HCT116 (cell line): Measurements from ENCODE around the gene SLC25A13. TPM values are rescaled to one million over a fixed set of nuclear protein-coding genes. Genes with fewer than 3 reads are reported as not detected.

ENCODE experiments used
- ATAC-seq: fragments of 200-7000 bp; cut with Tn5 transposase; 2 replicates; pipeline ENCODE4 v1.9.1; 2020; ENCODE audit warnings: mild to moderate bottlenecking, moderate library complexity
- BruUV-seq: library from RNA; stranded (reverse); fragments of 400-500 nt; replicated peaks from 2 replicates; lab custom pipeline; 2021; lab: Mats Ljungman, UMichigan
- CTCF ChIA-PET: fragments of 300-600 bp; sonication (Branson Sonifier 250); formaldehyde crosslinking; loops from one replicate; lab custom pipeline; 2021; ENCODE audit warnings: antibody characterized with exemption; lab: Charles Lee
- POLR2A ChIA-PET: fragments of 300-600, 350-600 bp; sonication (Branson Sonifier 250); formaldehyde crosslinking; loops from one replicate; lab custom pipeline; 2021; ENCODE audit warnings: antibody characterized with exemption; lab: Charles Lee
- RAD21 ChIA-PET, 2 experiments: fragments of 300-600 bp; sonication (Branson Sonifier 250); formaldehyde crosslinking; loops; one replicate each; lab custom pipeline; 2023; ENCODE audit warnings: low total read pairs in 2 of 2; ENCODE audit not compliant: uncharacterized antibody in 2 of 2, unreplicated experiment in 2 of 2, low non-redundant PET in 1 of 2; lab: Charles Lee
- DNase-seq: peaks from one replicate; pipeline ENCODE4 v3.0.0-alpha.2; 2010; ENCODE audit warnings: low read depth, low spot score
- H2AFZ ChIP-seq: fragments of 200-600 bp; shearing (Covaris generic), sonication (generic); 2 replicates; pipeline ENCODE4 v1.6.1; 2017; ENCODE audit warnings: low read depth, mixed run types, mixed read lengths, antibody characterized with exemption, low read length; ENCODE audit not compliant: poor library complexity, severe bottlenecking
- H3K27ac ChIP-seq: 2 replicates; pipeline ENCODE4 v1.5.1; 2012; ENCODE audit warnings: low read depth, low read length
- H3K27me3 ChIP-seq: fragments of 200-600 bp; sonication (generic); 2 replicates; pipeline ENCODE4 v1.6.1; 2016; ENCODE audit warnings: mixed run types, low read length, mixed read lengths; ENCODE audit not compliant: insufficient read depth
- H3K36me3 ChIP-seq, 2 experiments: fragments of 200-500 bp in 1 of 2; fragments of 200-600 bp in 1 of 2; sonication (Bioruptor generic) in 1 of 2; sonication (generic) in 1 of 2; 2 replicates each; pipeline versions ENCODE4 v1.5.1 to v1.6.1; 2014 to 2016; ENCODE audit warnings: low read length in 2 of 2, inconsistent platforms in 1 of 2, mixed read lengths in 1 of 2, mixed run types in 1 of 2; ENCODE audit not compliant: insufficient read depth in 2 of 2, control insufficient read depth in 1 of 2
- H3K4me1 ChIP-seq, 2 experiments: fragments of 200-600 bp in 1 of 2; sonication (generic) in 1 of 2; 2 replicates each; pipeline versions ENCODE4 v1.5.1 to v1.6.1; 2012 to 2017; ENCODE audit warnings: low read length in 2 of 2, inconsistent platforms in 1 of 2, mild to moderate bottlenecking in 1 of 2, mixed read lengths in 1 of 2, mixed run types in 1 of 2, moderate library complexity in 1 of 2; ENCODE audit not compliant: insufficient read depth in 2 of 2, control insufficient read depth in 1 of 2
- H3K4me2 ChIP-seq: fragments of 200-600 bp; sonication (generic); 2 replicates; pipeline ENCODE4 v1.6.1; 2017; ENCODE audit warnings: mixed run types, low read length, mixed read lengths
- H3K4me3 ChIP-seq, 2 experiments: fragments of 200-600 bp in 1 of 2; sonication (generic) in 1 of 2; replicated peaks in 1 of 2; 2 replicates each; pipeline ENCODE4 v1.5.1; 2011 to 2016; ENCODE audit warnings: low read length in 2 of 2, control low read depth in 1 of 2, low read depth in 1 of 2, mild to moderate bottlenecking in 1 of 2, mixed read lengths in 1 of 2, mixed run types in 1 of 2
- H3K79me2 ChIP-seq: fragments of 200-600 bp; sonication (generic); 2 replicates; pipeline ENCODE4 v1.6.1; 2017; ENCODE audit warnings: mild to moderate bottlenecking, mixed run types, low read length, moderate library complexity, mixed read lengths; ENCODE audit not compliant: insufficient read depth
- H3K9ac ChIP-seq: fragments of 200-600 bp; sonication (generic); 2 replicates; pipeline ENCODE4 v1.6.1; 2016; ENCODE audit warnings: low read length, mixed read lengths
- H3K9me2 ChIP-seq: fragments of 200-600 bp; sonication (generic), shearing (Covaris generic); 2 replicates; pipeline ENCODE4 v1.6.1; 2017; ENCODE audit warnings: mixed run types, mild to moderate bottlenecking, moderate library complexity; ENCODE audit not compliant: insufficient read depth
- H3K9me3 ChIP-seq, 2 experiments: fragments of 200-500 bp in 1 of 2; fragments of 200-600 bp in 1 of 2; sonication (Bioruptor generic) in 1 of 2; sonication (generic) in 1 of 2; 2 replicates each; pipeline ENCODE4 v1.6.1; 2014 to 2017; ENCODE audit warnings: low read length in 2 of 2, mixed read lengths in 2 of 2, inconsistent platforms in 1 of 2, low read depth in 1 of 2, mild to moderate bottlenecking in 1 of 2, mixed run types in 1 of 2, moderate library complexity in 1 of 2; ENCODE audit not compliant: control insufficient read depth in 1 of 2, insufficient read depth in 1 of 2
- H4K20me1 ChIP-seq: fragments of 200-600 bp; sonication (generic), shearing (Covaris generic); 2 replicates; pipeline ENCODE4 v1.6.1; 2017; ENCODE audit warnings: mixed run types, mild to moderate bottlenecking, moderate library complexity; ENCODE audit not compliant: insufficient read depth
- CBX3 ChIP-seq: IDR thresholded peaks from 2 replicates; pipeline ENCODE4 v1.6.1; 2012; ENCODE audit warnings: low read depth
- CEBPB ChIP-seq: IDR thresholded peaks from 2 replicates; pipeline ENCODE4 v1.6.1; 2012; ENCODE audit warnings: low read depth
- EGR1 ChIP-seq: IDR thresholded peaks from 2 replicates; pipeline ENCODE4 v1.6.1; 2012; ENCODE audit warnings: low read depth
- EZH2 ChIP-seq: fragments of 200-600 bp; sonication (generic); IDR thresholded peaks from 2 replicates; pipeline ENCODE4 v1.6.1; 2017; ENCODE audit warnings: antibody characterized with exemption, mixed run types
- EZH2phosphoT487 ChIP-seq: fragments of 200-600 bp; IDR thresholded peaks from 2 replicates; pipeline ENCODE4 v1.6.1; 2018; ENCODE audit warnings: antibody characterized with exemption, borderline replicate concordance
- POLR2A ChIP-seq: IDR thresholded peaks from 2 replicates; pipeline ENCODE4 v1.7.0; 2011; ENCODE audit warnings: borderline replicate concordance; ENCODE audit not compliant: insufficient read depth, insufficient read length; ENCODE audit errors: extremely low read depth
- POLR2AphosphoS5 ChIP-seq: IDR thresholded peaks from 2 replicates; pipeline ENCODE4 v1.6.1; 2011; ENCODE audit warnings: mild to moderate bottlenecking, low read depth, low read length, moderate library complexity
- SRF ChIP-seq: IDR thresholded peaks from 2 replicates; pipeline ENCODE4 v1.6.1; 2012; ENCODE audit warnings: low read depth
- YY1 ChIP-seq: IDR thresholded peaks from 2 replicates; pipeline ENCODE4 v1.6.1; 2011; ENCODE audit warnings: low read length, low read depth, moderate library complexity, mild to moderate bottlenecking; ENCODE audit not compliant: insufficient replicate concordance; ENCODE audit errors: extremely low read depth
- intact Hi-C: fragments of 100-400 bp; cut with micrococcal nuclease; formaldehyde crosslinking; loops from 2 replicates; pipeline ENCODE4 v1.10.0; 2022
- total RNA-seq: library from RNA; stranded (reverse); gene quantifications from one replicate; pipeline ENCODE4 v1.2.1, GENCODE V29; 2021; ENCODE audit not compliant: unreplicated experiment
- TF ChIP-seq, protein P1 (sequence below): IDR thresholded peaks from 2 replicates; pipeline ENCODE4 v1.6.1; 2011; ENCODE audit warnings: mild to moderate bottlenecking, low read length, moderate library complexity; ENCODE audit not compliant: insufficient replicate concordance; ENCODE audit errors: extremely low read depth
- TF ChIP-seq, protein P2 (sequence below): IDR thresholded peaks from 2 replicates; pipeline ENCODE4 v1.6.1; 2012; ENCODE audit warnings: low read depth
- TF ChIP-seq, protein P3 (sequence below), 3 experiments: fragments of 200-600 bp in 1 of 3; sonication (generic) in 1 of 3; IDR thresholded peaks in 2 of 3; conservative IDR thresholded peaks in 1 of 3; 2 replicates each; pipeline ENCODE4 v1.5.1; 2012 to 2017; ENCODE audit warnings: low read depth in 2 of 3, low read length in 2 of 3, antibody characterized with exemption in 1 of 3, borderline replicate concordance in 1 of 3, control low read depth in 1 of 3, mild to moderate bottlenecking in 1 of 3, mixed read lengths in 1 of 3, mixed run types in 1 of 3, moderate library complexity in 1 of 3; ENCODE audit not compliant: insufficient read depth in 1 of 3

SLC25A13 gene
- total RNA-seq, 1 experiment from 2014 or later, result 19.3 TPM

DNA sequence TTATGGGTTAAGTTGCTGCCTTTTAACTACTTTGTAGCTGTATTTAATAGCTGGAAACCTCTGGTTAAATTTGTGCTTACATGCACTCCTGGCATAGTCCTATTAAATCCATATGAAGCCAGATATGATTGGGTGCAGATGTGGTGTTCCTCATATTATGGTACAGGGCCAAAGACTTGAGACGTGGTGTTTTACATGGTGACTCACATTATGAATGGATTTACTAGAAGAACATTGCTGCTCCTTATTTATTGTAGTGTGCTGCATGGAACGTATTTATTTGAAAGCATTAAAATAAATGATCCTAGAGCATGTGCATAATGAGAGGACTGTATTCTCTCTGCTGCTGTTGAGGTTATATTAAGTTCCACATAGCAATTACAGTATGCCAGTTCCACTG lies 224.1 kb downstream of the SLC25A13 start:
- H3K4me1 ChIP-seq, result no peaks in the 10 kb centered on the region
- CTCF ChIA-PET, result no interaction called here
- H3K27ac ChIP-seq, result no peak overlapping the region
- H3K9me2 ChIP-seq, result no peaks in the 10 kb centered on the region
- H3K4me3 ChIP-seq, result no peak overlapping the region
- RAD21 ChIA-PET, result no interaction called here
- H3K4me2 ChIP-seq, result no peak overlapping the region
- no peak overlapping the region for H3K9ac ChIP-seq
- H4K20me1 ChIP-seq, result no peaks in the 10 kb centered on the region
- TF ChIP-seq, protein P1, sequence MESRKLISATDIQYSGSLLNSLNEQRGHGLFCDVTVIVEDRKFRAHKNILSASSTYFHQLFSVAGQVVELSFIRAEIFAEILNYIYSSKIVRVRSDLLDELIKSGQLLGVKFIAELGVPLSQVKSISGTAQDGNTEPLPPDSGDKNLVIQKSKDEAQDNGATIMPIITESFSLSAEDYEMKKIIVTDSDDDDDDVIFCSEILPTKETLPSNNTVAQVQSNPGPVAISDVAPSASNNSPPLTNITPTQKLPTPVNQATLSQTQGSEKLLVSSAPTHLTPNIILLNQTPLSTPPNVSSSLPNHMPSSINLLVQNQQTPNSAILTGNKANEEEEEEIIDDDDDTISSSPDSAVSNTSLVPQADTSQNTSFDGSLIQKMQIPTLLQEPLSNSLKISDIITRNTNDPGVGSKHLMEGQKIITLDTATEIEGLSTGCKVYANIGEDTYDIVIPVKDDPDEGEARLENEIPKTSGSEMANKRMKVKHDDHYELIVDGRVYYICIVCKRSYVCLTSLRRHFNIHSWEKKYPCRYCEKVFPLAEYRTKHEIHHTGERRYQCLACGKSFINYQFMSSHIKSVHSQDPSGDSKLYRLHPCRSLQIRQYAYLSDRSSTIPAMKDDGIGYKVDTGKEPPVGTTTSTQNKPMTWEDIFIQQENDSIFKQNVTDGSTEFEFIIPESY, result no peak
- TF ChIP-seq YY1 (no peak), CBX3 (no peak), POLR2A (no peak), SRF (no peak), EZH2 (no peak), EZH2phosphoT487 (no peak), EGR1 (no peak), POLR2AphosphoS5 (no peak), CEBPB (no peak)
- TF ChIP-seq, protein P2, sequence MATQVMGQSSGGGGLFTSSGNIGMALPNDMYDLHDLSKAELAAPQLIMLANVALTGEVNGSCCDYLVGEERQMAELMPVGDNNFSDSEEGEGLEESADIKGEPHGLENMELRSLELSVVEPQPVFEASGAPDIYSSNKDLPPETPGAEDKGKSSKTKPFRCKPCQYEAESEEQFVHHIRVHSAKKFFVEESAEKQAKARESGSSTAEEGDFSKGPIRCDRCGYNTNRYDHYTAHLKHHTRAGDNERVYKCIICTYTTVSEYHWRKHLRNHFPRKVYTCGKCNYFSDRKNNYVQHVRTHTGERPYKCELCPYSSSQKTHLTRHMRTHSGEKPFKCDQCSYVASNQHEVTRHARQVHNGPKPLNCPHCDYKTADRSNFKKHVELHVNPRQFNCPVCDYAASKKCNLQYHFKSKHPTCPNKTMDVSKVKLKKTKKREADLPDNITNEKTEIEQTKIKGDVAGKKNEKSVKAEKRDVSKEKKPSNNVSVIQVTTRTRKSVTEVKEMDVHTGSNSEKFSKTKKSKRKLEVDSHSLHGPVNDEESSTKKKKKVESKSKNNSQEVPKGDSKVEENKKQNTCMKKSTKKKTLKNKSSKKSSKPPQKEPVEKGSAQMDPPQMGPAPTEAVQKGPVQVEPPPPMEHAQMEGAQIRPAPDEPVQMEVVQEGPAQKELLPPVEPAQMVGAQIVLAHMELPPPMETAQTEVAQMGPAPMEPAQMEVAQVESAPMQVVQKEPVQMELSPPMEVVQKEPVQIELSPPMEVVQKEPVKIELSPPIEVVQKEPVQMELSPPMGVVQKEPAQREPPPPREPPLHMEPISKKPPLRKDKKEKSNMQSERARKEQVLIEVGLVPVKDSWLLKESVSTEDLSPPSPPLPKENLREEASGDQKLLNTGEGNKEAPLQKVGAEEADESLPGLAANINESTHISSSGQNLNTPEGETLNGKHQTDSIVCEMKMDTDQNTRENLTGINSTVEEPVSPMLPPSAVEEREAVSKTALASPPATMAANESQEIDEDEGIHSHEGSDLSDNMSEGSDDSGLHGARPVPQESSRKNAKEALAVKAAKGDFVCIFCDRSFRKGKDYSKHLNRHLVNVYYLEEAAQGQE, result no peak
- TF ChIP-seq, protein P3, sequence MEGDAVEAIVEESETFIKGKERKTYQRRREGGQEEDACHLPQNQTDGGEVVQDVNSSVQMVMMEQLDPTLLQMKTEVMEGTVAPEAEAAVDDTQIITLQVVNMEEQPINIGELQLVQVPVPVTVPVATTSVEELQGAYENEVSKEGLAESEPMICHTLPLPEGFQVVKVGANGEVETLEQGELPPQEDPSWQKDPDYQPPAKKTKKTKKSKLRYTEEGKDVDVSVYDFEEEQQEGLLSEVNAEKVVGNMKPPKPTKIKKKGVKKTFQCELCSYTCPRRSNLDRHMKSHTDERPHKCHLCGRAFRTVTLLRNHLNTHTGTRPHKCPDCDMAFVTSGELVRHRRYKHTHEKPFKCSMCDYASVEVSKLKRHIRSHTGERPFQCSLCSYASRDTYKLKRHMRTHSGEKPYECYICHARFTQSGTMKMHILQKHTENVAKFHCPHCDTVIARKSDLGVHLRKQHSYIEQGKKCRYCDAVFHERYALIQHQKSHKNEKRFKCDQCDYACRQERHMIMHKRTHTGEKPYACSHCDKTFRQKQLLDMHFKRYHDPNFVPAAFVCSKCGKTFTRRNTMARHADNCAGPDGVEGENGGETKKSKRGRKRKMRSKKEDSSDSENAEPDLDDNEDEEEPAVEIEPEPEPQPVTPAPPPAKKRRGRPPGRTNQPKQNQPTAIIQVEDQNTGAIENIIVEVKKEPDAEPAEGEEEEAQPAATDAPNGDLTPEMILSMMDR (IDR thresholded peaks at IDR 0.05 in 2 of 3, conservative IDR thresholded peaks at IDR 0.05 in 1 of 3; ENCODE audit: borderline replicate concordance in 1 of 3, insufficient read depth in 1 of 3, low read depth in 2 of 3, low read length in 2 of 3), result no peak
- no peak for DNase-seq
- no peaks in the 10 kb centered on the region for H3K9me3 ChIP-seq
- ATAC-seq, result no peak
- POLR2A ChIA-PET, result no interaction called here
- H3K79me2 ChIP-seq, result no peaks in the 10 kb centered on the region
- H3K36me3 ChIP-seq, result no peaks in the 10 kb centered on the region
- H2AFZ ChIP-seq, result no peak overlapping the region
- BruUV-seq, result no TSS peak
- H3K27me3 ChIP-seq, result peaks cover 47% of the 10 kb centered on the region
- intact Hi-C loops, result no loop called here
